ENCODE measurements around the gene FILIP1.

The FILIP1 gene

GRCh38 chr6:75381877-75382633 lies 111.5 kb downstream of the FILIP1 start:
- no peak for DNase-seq

DNA sequence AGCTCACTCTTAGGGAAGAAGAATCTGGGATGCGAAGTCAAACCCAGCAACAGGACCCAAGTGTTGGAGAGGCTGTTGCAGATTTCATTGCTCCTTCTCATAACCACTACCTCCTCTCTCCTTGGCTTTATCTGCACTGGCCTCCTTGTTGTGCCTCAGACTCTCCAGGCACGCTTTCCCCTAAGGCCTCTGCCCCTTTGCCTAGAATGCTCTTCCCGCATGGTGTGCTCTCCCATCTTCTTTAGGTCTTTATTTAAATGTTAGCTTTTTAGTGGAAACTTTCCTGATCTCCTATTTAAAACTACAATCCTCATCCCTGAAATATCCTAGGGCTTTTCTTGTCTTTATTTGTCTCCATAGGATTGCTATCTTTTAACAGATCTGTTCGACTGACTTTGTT lies 114.1 kb downstream of the FILIP1 start:
- no peak for DNase-seq

DNA sequence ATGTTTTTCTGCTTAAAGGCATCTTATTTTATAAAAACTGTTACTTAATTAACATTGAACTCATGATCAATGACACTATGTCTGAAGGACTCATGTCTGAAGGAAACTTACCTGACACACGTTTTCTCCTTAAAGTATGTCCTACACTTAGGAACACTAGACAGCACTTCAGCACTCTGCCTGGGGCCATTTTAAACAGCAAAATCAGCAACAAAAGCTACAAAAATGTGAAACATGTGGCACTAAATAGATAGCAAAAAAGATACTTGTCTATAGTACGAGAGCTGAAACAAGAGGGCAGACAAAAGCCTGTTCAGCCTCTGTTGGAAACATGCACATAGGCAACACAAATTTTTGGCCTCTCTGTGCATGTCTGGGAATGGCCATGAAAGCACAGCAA lies 115.5 kb downstream of the FILIP1 start:
- DNase-seq: no peak

- no peak for DNase-seq
These were observed 116.2 kb downstream of the FILIP1 start for GRCh38 chr6:75377386-75377785.

GRCh38 chr6:75376347-75377024 lies 117.1 kb downstream of the FILIP1 start:
- DNase-seq: no peak

DNA sequence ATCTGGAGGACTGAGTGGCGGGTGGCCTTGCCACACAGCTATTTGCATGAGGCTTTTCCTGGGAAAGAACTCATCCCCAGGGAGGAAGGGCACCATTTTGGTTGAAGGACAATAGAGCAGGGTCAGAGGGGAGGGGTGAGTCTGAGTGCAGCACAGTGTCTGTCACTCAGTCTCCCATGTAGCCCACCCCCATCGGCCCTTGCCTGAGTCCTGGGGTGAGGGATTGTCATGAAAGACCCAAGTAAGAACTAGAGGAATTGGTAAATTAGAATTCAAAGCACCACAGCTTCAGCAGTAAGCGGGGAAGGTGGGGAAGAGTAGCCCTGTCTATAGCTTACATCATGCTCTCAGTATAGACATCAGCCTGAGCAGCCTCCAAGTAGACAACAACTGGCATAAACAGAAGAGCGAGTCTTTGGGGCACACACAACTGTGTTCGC lies 118.6 kb downstream of the FILIP1 start:
- no peak for DNase-seq

GRCh38 chr6:75372884-75373283 lies 120.7 kb downstream of the FILIP1 start:
- no peak for DNase-seq

GRCh38 chr6:75370011-75370410 lies 123.6 kb downstream of the FILIP1 start:
- DNase-seq: no peak

DNA sequence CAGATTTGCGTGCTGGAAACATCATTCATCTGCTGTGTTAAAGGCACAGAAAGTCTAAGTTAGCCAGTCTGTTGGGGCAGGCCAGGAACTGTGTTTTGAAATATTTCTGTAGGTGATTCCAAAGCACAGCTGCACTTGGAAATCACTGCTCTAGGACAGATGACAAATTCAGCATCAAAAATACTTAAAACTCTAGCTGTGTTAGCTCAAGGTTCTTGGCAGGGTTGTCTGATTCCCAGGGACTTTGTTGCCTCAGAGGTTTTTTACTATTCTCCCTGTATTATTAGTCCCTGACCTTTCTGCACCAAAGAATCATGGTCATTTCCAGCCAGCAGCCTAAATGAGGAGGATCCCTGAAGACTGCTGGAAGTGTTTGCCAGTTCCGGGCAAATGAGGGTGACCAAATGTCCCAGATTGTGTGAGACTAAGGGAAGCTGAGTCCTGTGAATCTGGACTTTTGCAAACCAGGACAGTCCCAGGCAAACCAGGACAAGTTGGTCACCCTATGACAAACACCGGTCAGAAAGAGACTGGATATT lies 124.7 kb downstream of the FILIP1 start:
- DNase-seq: no peak

DNA sequence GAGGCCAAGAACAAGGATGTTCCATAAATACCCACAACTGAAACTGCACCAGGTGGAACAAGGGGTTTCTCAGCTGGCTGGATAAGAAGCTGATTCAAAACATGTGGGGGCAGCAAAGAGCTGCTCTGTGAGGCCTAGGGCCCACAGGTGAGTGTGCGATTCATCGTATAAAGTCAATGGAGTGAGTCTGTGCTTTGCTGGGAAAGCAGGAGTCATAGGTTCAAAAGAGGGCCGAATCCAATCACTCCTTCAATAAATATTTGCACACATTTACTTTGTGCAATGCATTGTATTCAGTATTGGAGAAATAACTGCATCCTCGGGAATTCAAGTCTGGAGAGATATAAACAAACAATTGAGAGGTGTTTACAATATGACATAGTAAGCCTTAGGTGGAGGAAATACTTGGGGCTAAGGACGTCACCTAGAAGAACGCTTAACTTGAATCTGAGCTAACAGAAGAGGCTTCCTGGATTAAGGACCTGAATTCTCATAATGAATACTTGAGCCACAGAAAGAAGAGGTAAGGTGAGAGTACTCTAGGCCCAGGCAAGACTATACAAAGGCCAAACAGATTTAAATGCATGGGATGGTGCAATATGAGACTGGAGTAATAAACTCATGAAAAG lies 125.3 kb downstream of the FILIP1 start:
- DNase-seq: peak in 1 of 51 donors; percentile 21

GRCh38 chr6:75363304-75363703 lies 130.3 kb downstream of the FILIP1 start:
- no peak for DNase-seq

GRCh38 chr6:75353644-75354043 lies 140.0 kb downstream of the FILIP1 start:
- DNase-seq: no peak

DNA sequence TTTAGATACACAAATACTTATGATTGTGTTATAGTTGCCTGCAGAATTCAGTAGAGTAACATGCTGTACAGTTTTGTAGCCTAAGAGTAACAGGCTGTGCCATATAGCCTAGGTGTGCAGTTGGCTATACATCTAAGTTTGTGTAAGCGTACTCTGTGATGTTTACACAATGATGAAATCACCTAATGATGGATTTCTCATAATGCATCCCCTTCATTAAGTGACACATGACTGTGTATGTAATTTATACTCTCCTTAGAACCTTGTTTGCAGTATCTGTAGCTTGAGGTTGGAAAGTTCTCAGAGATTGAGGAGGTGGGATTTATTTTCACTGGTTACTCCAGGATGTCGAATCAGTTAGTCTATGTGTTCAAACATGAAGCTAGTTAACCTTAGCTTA lies 142.0 kb downstream of the FILIP1 start:
- DNase-seq: no peak

- DNase-seq: no peak
These were observed 142.8 kb downstream of the FILIP1 start for GRCh38 chr6:75350808-75351207.

GRCh38 chr6:75350156-75350555 lies 143.4 kb downstream of the FILIP1 start:
- no peak for DNase-seq

DNA sequence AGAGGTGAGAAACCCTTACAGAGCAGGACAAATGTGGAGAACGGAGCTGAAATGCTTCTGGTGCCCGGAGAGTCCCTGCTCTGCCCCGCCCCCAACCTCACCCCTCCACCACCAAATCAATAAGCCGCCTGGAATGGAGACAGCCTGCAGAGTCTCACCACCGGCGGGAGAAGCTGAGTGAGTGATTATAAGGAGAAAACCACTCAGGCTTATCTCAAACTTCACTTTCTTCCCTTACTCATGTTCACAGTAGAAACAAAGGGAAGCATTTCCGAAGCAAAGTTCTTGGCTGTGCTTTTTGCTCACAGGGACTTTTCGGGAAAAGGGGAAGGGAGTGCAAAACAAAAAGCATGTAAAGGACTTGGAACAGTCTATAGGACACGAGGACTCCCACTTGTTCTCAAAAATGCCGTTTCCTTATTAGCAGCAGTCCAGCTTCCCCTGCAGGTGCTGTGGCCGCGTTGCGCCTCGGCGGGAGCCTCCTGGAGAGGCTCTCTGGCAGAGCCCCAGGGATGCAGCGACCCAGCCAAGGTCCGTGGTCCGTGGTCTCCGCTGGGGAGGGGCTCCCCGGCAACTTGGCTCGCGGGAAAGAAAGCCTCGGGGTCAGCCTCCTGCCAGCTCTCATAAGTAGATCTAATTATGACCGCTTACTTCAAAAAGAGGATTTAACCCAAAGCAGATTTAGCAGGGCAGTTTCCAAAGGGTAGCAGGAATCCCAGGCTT lies 144.2 kb downstream of the FILIP1 start:
- DNase-seq: peak in 6 of 51 donors; percentile 2 to 8 (median 3)

- DNase-seq: no peak
These were observed 144.7 kb downstream of the FILIP1 start for GRCh38 chr6:75348882-75349261.

DNA sequence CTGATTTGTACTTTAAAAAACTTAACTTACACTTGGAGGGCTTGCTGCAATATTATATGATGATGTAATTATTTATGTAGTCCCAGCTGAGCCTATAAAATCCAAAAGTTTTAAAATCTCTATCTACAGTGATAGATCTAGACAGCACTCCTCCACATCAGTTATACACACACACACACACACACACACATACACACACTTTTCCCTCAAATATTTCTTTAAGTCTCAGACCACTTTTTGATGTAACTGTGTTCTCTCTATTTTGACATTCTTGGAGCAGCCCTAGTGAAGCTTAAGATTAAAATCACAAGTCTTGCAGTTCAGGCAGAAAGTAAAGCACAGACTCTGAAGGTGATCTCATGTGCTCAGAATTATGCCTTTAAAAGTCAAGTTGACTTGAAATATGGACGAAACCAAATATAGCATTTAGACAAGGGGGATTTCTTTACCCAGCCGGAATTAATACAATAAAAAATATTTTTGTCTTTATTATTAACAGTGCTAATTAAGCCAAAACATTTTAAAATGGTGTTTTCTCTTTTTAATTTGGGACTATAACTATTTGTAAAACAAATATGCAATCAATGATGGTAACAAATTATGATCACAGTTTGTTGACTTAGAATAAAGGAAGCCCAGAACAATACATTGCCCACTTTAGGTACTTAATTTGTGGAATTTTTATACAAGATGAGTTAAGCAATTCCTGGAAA lies 145.5 kb downstream of the FILIP1 start:
- no peak for DNase-seq

DNA sequence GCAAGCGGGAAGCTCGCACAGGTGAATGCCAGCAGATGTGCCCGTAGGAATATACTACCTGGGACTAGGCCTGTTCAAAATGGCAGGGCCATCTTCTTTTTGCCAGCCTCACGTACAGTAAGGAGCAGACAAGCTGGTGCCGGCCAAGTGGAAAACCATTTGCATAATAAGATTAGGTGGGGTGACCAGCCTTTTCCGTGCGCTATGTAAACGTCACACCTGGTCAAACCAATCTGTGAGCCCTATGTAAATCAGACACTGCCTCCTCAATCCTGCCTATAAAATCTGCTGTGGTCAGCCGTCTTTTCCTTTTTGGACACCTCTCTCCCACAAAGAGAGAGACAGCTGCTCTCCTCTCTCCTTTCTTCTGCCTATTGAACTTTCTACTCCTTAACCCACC lies 148.2 kb downstream of the FILIP1 start:
- no peak for DNase-seq

DNA sequence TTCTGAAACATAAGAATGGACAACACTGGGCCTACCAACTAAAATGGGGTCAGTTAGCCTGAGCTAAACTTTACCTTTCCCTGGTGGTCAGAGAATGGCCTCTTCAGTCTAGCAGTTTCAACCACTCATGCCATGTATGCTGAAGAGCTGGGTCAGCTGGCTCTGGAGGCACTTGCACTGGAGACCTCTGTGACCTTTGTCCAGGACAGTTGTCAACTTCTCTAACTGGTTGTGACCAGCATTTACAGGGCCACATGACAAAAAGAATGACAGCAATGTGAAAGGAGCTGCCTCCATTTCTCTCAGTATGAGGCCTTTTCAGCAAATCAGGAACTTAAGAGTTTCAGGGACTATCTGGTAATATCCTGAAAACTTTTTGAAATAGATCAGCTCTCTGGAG lies 149.1 kb downstream of the FILIP1 start:
- no peak for DNase-seq

DNA sequence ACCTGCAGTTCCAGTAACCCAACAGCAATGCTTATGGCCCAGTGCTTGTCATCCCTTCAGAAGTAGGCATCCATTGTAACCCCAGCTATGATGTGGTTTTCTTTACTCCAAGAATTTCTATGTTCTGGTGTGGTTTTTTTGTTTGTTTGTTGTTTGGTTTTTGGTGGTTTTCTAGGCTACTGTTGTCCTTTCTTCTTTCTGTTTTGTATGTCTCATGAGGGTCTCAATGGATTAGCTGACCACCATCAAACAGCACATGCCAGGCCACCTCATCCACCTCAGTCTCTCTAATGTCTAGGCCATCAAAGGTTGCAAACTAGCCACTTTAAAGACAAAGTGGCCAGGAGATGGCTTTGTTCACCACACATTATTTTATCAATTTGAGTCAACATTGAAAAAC lies 149.6 kb downstream of the FILIP1 start:
- DNase-seq: no peak

Measured in hypothalamus (tissue), 51 donors.